Middle frontal gyrus (tissue), 1 donor: ENCODE measurements around the gene ACTG1.

ENCODE experiments used
- DNase-seq: peaks from one replicate; pipeline ENCODE4 v3.0.0-alpha.2; 2015; ENCODE audit warnings: low spot score; ENCODE audit errors: extremely low spot score

The ACTG1 gene

DNA sequence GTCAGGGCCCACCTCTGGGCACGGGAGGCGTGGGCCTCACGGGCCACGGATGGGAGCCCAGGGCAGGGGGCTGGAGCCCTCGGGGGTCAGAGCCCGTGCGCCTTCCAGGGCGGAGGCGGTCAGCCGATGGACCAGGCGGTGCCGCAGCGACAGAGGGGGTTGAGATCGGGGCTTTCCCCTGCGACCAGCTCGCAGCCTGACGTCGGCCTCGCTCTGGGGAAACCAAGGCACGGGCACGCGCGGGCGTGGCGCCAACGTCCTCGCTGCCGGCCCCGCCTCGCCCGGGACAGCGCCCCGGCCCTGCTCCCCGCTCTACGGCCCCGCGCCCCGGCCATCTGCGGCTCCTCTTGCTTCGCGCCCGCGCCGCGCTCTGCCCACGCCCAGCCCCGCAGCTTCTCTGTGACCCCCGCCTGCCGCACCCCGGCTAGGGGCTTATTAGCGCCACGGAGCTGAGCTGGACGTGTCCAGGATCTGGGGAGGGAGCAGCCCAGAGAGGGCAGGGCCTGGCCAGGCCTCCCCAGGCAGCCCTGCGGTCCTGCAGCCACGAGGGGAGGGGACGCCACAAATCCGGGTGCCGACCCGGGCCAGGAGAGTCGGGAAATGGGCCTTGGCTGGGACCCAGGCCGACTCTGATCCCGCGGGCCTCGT, 13.5 kb downstream of the ACTG1 start:
- no peak for DNase-seq

- peak; percentile 33 for DNase-seq
These were observed 17.8 kb downstream of the ACTG1 start for GRCh38 chr17:81494626-81495377.

GRCh38 chr17:81493198-81494038, 19.2 kb downstream of the ACTG1 start:
- no peak for DNase-seq

DNA sequence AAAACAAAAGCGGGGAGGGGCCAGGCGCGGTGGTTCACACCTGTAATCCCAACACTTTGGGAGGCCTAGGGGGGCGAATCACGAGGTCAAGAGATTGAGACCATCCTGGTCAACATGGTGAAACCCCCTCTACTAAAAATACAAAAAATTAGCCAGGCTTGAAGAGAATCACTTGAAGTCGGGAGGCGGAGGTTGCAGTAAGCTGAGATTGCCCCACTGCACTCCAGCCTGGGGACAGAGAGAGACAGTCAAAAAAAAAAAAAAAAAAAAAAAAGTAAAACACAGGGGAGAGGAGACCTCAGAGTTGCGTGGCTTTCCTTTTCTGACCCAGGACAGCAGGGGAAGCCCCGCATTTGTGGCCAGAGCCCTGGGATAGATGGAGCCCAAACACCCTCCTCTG, 19.9 kb downstream of the ACTG1 start:
- no peak for DNase-seq

- DNase-seq: no peak
These were observed 20.4 kb downstream of the ACTG1 start for GRCh38 chr17:81492202-81492601.

GRCh38 chr17:81491761-81492160, 20.8 kb downstream of the ACTG1 start:
- no peak for DNase-seq

- no peak for DNase-seq
These were observed 21.4 kb downstream of the ACTG1 start for GRCh38 chr17:81491181-81491581.

GRCh38 chr17:81489998-81490992, 22.3 kb downstream of the ACTG1 start:
- no peak for DNase-seq

DNA sequence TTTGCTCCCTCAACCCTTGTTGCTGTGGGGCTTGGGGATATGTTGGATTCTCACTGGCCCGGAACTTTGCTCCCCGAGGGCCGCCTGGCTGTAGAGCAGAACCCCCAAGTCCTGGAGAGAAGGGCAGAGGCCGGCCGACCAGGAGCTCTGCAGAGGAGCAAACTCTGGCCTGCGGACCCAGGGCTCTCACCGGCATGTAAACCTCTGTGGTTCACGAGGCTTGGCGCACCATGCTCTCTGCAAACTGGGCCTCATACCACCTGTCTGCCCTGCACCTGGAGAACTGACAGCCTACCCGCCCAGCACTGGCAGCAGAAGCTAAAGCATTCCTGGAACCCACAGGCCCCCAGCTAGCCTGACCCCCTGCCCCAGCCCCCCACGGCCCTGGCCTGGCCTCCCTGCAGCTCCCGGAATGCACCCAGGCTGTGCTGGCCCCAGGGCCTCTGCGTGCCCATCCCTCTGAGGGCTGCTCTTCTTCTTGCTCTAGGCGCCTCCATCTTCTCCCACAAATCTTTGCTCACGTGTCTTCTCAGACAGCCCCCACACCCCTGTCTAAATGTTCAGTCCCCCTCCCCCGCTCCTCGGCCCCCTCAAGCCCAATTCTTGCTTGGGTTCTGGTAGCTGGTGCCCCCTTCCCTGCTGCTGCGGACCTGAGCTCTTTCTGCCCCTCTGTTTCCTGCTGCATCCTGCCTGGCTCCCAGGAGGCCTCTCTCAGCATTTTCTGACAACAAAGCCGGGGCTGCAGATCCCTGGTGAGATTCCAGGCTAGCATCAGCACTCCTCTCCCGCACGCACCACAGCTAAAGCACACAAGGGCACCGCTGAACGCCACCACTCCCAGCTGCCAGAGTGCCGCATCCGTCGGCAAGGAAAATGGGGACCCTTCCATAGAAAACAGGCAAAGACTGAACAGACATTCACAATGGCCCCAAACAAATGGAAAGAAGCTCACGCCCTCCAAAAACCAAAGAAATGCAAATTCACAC, 23.3 kb downstream of the ACTG1 start:
- DNase-seq: no peak

- no peak for DNase-seq
These were observed 24.2 kb downstream of the ACTG1 start for GRCh38 chr17:81488276-81488860.

DNA sequence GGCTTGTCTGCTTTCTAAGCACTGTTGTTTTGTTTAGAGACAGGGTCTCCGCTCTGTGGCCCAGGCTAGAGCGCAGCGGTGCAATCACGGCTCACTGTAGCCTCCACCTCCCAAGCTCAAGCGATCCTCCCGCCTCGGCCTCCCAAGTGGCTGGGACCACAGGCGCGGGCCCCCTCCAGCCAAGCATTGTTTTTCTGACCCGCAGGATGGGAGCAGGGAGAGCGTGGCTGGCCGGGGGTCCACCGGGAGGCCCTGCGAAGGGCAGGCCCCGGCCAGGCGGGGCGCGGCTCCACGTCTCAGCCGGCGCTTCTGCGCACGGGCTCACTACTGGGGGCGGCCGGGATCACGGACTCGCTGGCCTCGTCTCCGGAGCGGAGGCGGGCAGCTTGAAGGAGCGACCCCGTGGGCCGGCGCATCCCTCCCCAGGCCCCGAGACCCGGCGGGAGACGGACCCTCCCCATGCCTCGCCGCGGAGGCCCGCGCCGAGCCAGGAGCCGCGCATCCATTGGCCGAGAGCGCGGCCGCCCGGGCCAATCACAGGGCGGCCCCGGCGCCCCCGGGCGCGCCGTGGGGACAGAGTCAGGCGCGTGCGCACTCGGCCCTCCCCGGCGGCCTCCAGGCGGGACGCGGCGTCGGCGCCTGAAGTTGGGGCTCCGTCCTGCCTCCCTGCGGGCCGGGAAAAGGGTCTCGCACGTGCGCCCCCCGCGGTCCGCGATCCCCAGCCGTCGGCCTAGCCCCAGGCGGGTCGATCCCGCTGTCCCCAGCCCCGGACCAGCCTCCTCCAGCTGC, 24.9 kb downstream of the ACTG1 start:
- DNase-seq: peak; percentile 77

DNA sequence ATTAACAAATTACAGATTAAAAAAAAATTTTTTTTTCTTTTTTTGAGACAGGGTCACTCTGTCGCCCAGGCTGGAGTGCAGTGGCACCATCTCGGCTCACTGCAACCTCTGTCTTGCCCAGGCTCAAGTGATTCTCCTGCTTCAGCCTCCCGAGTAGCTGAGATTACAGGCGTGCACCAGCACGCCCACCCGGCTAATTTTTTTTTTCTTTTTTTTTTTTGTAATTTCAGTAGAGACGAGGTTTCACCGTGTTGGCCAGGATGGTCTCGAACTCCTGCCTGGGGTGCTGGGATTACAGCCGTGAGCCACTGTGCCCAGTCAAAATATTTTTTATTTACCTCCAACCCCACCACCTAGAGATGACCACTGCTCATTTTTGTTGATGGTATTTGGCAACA, 25.5 kb downstream of the ACTG1 start:
- no peak for DNase-seq

DNA sequence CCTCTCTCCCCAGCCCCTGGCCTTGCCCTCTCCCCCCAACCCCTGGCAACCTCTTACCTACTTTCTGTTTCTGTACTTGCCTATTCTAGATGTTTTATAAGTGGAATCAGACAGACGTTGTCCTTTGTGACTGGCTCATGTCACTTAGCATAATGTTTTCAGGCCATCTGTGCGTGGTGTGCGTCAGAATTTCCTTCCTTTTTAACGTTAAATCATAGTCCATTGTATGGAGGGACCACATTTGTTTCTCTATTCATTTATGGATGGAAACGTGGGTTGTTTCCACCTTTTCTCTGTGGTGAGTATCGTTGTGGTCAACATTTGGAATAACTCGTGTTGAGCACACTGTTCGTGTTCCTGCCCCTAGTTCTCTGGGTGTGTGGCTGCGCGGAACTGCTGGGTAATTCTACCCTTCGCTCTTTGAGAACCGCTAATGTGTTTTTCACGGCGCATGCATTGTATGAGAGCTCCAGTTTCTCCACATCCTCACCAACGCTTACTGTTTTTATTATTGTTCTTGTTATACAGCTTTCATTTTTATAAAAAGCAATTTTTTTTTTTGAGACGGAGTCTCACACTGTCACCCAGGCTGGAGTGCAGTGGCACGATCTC, 26.3 kb downstream of the ACTG1 start:
- DNase-seq: no peak

DNA sequence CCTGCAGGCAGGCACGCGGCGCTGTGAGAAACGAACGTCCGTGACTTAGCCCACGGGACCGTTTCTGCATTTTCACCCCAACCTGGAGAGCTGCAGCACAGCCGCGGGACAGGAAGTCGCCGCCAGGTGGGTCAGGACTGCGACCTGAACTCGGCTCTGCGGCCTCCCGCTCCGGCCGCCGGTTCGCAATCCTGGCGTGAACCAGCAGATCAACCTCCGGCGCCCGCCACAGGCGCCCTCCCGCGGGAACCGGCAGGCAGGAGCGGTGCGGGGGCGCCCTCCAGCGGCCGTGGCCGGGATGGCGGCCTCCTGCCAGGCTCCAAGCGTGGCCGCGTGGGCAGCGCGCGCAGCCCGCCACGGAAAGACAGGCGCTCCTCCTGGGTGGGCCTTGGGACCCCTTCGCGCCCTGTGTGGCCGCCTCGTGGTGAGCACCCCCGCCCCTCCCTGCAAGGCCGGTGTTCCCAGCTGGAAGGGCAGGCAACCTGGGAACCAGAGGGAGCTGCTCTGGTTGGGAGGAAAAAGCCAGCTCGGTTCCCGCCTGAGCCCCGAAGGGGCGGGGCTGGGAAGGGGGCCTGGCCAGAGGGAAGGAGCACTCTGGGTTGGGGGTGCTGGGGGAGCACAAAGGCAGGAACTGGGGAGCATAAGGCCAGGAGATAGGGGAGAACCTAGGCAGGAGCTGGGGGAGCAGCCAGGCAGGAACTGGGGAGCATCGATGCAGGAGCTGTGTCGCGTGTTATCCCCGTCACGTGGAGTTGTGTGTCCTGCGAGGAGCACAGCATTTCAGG, 28.2 kb downstream of the ACTG1 start:
- peak; percentile 74 for DNase-seq

DNA sequence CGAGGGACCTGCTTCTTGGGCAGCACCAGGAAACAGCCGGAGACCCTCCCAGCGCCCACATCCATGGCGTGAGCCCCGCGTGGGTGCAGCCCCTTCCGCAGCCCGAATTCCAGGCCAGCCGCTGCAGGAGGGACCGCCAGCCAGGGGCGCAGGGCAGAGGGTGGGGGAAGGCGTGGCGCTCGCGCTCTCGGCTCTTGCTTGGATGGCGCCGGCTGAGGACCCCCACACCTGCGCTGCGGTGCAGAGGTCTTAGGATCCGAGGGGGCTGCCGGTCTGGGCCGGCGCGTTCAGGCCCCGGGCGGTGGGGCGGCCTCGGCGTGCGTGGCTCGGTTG, 28.8 kb downstream of the ACTG1 start:
- no peak for DNase-seq

- no peak for DNase-seq
These were observed 29.3 kb downstream of the ACTG1 start for GRCh38 chr17:81483085-81483861.

DNA sequence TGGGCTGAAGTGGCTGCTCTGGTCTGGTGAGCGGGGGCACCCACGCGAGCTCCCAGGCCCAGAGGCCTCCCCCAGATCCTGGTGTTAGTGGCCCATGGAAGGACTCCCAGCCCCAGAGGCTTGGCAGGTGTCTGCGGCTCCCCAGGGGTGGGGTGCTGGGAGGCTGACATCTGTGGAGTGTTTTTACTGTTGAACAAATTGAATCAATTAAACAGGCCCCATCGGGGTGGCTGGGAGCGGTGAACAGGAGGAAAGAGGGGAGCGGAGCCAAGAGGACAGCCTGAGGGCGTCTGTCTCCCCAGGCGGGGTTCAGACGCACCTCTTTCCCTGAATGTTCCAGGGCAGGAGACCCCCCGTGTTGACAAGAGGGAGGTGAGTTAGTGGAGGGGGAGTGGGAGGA, 29.9 kb downstream of the ACTG1 start:
- DNase-seq: no peak
